HG02970 (cell line): ENCODE results near the gene SPINK5.

Source experiments
- ATAC-seq: cut with Tn5 transposase; IDR thresholded peaks from one replicate; pipeline ENCODE4 v1.9.1; 2021; ENCODE audit warnings: mild to moderate bottlenecking, moderate library complexity, moderate number of reproducible peaks; ENCODE audit not compliant: unreplicated experiment, low FRiP score

The SPINK5 gene

DNA sequence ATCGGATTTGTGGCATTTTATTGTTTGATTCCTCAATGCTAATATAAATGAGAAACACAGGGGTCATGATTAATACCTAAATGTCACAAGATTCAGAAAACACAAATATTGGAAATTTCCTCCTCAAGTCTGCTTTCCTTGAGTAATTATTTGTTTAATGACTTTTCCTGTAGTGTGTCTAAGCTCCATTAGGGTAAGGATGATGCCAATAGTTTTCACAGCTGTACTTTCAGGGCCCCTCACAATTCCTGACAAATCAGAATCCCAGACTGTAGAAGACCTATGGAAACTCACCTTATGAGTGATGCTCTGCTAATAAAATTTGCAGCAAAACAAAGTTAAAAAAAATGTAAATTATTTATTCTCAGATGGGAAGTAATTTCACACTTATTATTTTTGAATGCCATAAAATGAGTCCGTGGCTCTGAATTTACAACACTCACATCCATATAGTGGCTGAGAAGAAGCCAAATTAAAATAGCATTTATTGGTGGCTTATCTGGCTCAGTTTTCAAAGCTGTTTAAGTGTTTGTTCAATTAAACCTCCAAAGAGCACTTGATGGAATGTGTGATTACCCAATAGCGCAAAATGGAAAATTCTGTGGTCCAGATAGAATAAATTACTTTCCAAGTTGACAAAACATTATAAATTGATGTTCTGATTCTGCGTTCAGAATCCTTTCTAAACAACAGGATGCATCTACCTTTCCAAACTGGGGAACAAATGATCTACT lies 102.9 kb downstream of the SPINK5 start:
- no peak for ATAC-seq

GRCh38 chr5:148168246-148168645 lies 104.5 kb downstream of the SPINK5 start, which contains the start of gene SPINK14:
Gene SPINK14, plus strand, starts transcription at chr5:148168546. Its CDS starts 1,187 bp downstream, at chr5:148169733.
- ATAC-seq = no peak

GRCh38 chr5:148172377-148172776 lies 108.6 kb downstream of the SPINK5 start:
- ATAC-seq = no peak

GRCh38 chr5:148176480-148176879 lies 112.7 kb downstream of the SPINK5 start:
- ATAC-seq = no peak

GRCh38 chr5:148177207-148177606 lies 113.4 kb downstream of the SPINK5 start:
- no peak for ATAC-seq

DNA sequence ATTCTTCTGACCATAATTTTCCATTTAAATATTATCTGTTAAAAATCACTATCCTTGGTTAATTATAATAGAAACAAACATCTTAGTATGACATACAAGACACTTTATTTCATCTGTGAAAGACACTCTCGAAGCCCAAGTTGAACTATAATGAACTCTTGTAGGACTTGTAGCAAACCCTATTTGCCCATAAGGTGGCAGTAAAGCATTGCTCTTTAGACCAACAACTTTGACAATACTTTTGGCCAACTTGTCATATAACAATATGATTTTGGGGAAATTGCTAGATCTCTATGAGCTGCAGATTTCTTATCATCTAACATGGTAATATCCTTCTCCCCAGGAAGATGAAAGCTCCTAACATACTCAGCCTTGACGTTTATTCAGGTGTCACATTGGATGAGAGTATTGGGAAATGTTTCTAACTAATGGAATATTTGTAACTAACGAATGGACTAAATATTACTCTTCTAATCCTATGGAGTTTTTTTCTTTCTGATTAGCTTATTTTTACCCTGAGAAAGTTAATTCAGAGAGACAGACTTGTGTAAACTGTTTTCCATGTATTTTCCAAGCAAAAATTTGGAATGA lies 115.5 kb downstream of the SPINK5 start:
- peak; percentile 55 for ATAC-seq

DNA sequence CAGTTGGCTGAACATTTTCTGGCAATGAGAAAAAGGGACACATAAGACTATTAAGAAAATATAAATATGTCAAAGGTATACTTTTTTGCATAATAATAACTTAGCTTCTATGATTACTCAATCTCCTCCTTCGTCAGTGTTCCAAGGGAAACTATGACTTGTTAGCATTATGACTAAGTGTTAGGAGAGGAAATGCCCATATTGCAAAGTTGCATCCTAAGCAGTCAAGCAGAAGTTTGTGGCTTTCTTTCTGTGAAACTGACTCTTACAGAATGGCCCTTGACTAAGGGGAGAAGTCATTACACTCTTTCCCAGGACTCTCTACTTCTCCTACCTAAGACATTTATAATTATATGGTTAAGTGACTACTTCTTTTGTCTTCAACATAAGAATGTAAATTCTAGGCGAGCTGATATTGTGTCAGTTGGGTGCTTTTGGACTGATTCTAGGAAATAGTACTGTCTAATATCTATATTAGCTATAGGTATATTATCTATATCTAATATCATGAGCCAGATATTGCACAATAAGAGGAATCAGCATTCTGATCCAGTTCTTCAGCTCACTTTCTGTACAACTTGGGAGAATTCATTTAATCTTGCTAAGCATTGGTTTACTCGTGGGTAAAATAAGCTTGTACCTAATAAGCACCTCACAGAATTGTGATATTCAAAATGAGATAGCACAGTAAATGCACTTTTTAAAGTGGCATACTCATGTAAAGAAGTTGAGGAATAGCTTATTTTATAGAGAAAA lies 122.6 kb downstream of the SPINK5 start:
- peak; percentile 62 for ATAC-seq
